Caco-2 (cell line): ENCODE results near the gene BCL3. TPM values are rescaled to one million over a fixed set of nuclear protein-coding genes. Genes with fewer than 3 reads are reported as not detected.

Experiments used
- BruUV-seq: library from RNA; stranded (reverse); fragments of 400-500 nt; replicated peaks from 2 replicates; lab custom pipeline; 2021; lab: Mats Ljungman, UMichigan
- CTCF ChIA-PET: fragments of 300-600 bp; sonication (Branson Sonifier 250); formaldehyde crosslinking; loops from one replicate; lab custom pipeline; 2022; ENCODE audit warnings: antibody characterized with exemption; lab: Charles Lee
- POLR2A ChIA-PET: fragments of 300-600 bp; sonication (Branson Sonifier 250); formaldehyde crosslinking; loops from one replicate; lab custom pipeline; 2022; ENCODE audit warnings: antibody characterized with exemption; lab: Charles Lee
- DNase-seq, 2 experiments: peaks; one replicate each; pipeline versions ENCODE4 v3.0.0 to v3.0.0-alpha.2; 2020 to 2022
- H3K27me3 ChIP-seq: replicated peaks from 2 replicates; pipeline ENCODE4 v1.6.0; 2011; ENCODE audit warnings: low read length; ENCODE audit not compliant: control insufficient read depth, insufficient read depth
- H3K36me3 ChIP-seq: 2 replicates; pipeline ENCODE4 v1.5.1; 2011; ENCODE audit warnings: low read length; ENCODE audit not compliant: control insufficient read depth, insufficient read depth
- H3K4me1 ChIP-seq: fragments of 250-450 bp; sonication (Bioruptor Pico); 2 replicates; pipeline ENCODE4 v1.5.1; 2020; ENCODE audit warnings: mild to moderate bottlenecking
- H3K4me3 ChIP-seq: 2 replicates; pipeline ENCODE4 v1.5.1; 2011; ENCODE audit warnings: low read depth, mild to moderate bottlenecking, control low read depth, low read length
- H3K9me3 ChIP-seq: fragments of 250-450 bp; sonication (Bioruptor Pico); 2 replicates; pipeline ENCODE4 v1.5.1; 2020; ENCODE audit warnings: mild to moderate bottlenecking, moderate library complexity
- H3K27ac Mint-ChIP-seq: one replicate; pipeline ENCODE4 v1.8.0; 2022; ENCODE audit warnings: mixed read lengths; ENCODE audit not compliant: unreplicated experiment
- H3K27me3 Mint-ChIP-seq: one replicate; pipeline ENCODE4 v1.8.0; 2022; ENCODE audit warnings: mixed read lengths; ENCODE audit not compliant: insufficient read depth, unreplicated experiment
- H3K36me3 Mint-ChIP-seq: one replicate; pipeline ENCODE4 v1.8.0; 2022; ENCODE audit warnings: mild to moderate bottlenecking, mixed read lengths; ENCODE audit not compliant: insufficient read depth, unreplicated experiment
- H3K4me1 Mint-ChIP-seq: one replicate; pipeline ENCODE4 v1.8.0; 2022; ENCODE audit warnings: low read depth, mixed read lengths; ENCODE audit not compliant: unreplicated experiment
- H3K4me3 Mint-ChIP-seq: one replicate; pipeline ENCODE4 v1.8.0; 2022; ENCODE audit warnings: mild to moderate bottlenecking, moderate library complexity, mixed read lengths; ENCODE audit not compliant: unreplicated experiment
- H3K9me3 Mint-ChIP-seq: one replicate; pipeline ENCODE4 v1.8.0; 2022; ENCODE audit warnings: mixed read lengths; ENCODE audit not compliant: unreplicated experiment
- intact Hi-C: fragments of 100-400 bp; cut with micrococcal nuclease; formaldehyde crosslinking; loops from one replicate; pipeline ENCODE4 v1.10.0; 2022; ENCODE audit not compliant: unreplicated experiment
- total RNA-seq: library from RNA; stranded (reverse); gene quantifications from 2 replicates; pipeline ENCODE4 v1.2.3, GENCODE V29; 2022
- TF ChIP-seq, protein P1 (sequence below), 2 experiments: fragments of 200-600 bp in 1 of 2; IDR thresholded peaks; 1 replicate in 1 of 2; 2 replicates in 1 of 2; pipeline versions ENCODE4 v1.5.1 to v1.8.0; 2011 to 2022; ENCODE audit warnings: antibody characterized with exemption in 1 of 2, control low read depth in 1 of 2, inconsistent platforms in 1 of 2, low read depth in 1 of 2, low read length in 1 of 2, mild to moderate bottlenecking in 1 of 2, moderate library complexity in 1 of 2; ENCODE audit not compliant: insufficient read depth in 1 of 2, severe bottlenecking in 1 of 2, unreplicated experiment in 1 of 2

Gene BCL3
- total RNA-seq, 1 experiment from 2014 or later = 15.5 TPM

DNA sequence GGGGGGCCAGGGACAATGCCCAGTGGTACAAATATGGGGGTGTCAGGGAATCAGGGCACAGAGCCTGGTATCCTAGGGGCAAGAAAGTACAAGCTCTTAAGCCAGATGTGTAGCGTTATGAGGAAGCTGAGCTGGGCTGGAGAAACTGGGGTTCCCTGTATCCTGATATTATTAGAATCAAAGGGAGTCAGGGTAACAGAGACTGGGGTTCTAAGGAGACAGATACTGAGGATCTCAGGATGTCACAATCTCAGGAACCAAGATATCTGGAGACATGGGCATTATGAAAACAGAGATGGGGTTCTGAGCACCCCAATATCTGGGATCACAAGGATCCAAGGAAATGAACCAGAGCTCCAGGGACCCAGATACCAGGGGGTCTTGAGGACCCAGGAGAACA, 784 bp downstream of the BCL3 start:
- CTCF ChIA-PET = interaction anchor here (0.5 to 1.6 kb wide), 5 partner anchors 19 to 61 kb away, joined by 3 to 7 read pairs (median 3); no protein-coding TSS in a partner anchor
- intact Hi-C loops = no loop called here
- BruUV-seq = TSS peak; percentile 52

DNA sequence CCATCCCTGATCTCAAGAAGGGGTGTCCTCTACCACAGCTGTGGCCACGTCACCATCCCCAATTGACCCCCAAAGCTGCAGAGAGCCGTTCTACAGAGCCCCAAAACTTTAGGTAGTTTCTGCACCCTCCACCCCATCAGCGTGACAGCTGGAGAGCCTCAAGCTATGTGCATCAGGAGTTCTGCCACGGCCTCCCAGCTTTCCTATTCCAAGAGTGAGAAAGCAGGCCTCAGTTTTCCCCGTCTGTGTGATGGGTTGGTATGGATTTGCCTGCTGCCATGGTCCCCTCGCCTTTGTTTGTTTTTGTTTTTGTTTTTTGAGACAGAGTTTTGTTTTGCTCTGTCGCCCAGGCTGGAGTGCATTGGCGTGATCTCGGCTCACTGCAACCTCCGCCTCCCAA, 1.5 kb downstream of the BCL3 start:
- Histone ChIP-seq H3K4me3 (peak overlapping the region; percentile 61; the same call in 1 of the 2 replicates), H3K9me3 (no peaks in the 10 kb centered on the region), H3K27me3 (no peaks in the 10 kb centered on the region), H3K36me3 (peaks cover 1% of the 10 kb centered on the region; the same call in 1 of the 2 replicates), H3K4me1 (peaks cover 42% of the 10 kb centered on the region)
- intact Hi-C loops = no loop called here
- H3K4me1 Mint-ChIP-seq = peaks cover 20% of the 10 kb centered on the region
- peak overlapping the region; percentile 72 for H3K4me3 Mint-ChIP-seq
- peak overlapping the region; percentile 48 for H3K27ac Mint-ChIP-seq
- no peaks in the 10 kb centered on the region for H3K27me3 Mint-ChIP-seq
- no TSS peak for BruUV-seq
- DNase-seq = no peak
- H3K9me3 Mint-ChIP-seq = no peaks in the 10 kb centered on the region
- TF ChIP-seq, protein P1, sequence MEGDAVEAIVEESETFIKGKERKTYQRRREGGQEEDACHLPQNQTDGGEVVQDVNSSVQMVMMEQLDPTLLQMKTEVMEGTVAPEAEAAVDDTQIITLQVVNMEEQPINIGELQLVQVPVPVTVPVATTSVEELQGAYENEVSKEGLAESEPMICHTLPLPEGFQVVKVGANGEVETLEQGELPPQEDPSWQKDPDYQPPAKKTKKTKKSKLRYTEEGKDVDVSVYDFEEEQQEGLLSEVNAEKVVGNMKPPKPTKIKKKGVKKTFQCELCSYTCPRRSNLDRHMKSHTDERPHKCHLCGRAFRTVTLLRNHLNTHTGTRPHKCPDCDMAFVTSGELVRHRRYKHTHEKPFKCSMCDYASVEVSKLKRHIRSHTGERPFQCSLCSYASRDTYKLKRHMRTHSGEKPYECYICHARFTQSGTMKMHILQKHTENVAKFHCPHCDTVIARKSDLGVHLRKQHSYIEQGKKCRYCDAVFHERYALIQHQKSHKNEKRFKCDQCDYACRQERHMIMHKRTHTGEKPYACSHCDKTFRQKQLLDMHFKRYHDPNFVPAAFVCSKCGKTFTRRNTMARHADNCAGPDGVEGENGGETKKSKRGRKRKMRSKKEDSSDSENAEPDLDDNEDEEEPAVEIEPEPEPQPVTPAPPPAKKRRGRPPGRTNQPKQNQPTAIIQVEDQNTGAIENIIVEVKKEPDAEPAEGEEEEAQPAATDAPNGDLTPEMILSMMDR (IDR thresholded peaks at IDR 0.05; ENCODE audit: insufficient read depth in 1 of 2, low read depth in 1 of 2, low read length in 1 of 2, severe bottlenecking in 1 of 2, unreplicated experiment in 1 of 2) = no peak
- CTCF ChIA-PET = interaction anchor here (1.0 to 1.6 kb wide), 2 partner anchors 24 to 26 kb away, joined by 3 to 7 read pairs; no protein-coding TSS in a partner anchor
- POLR2A ChIA-PET = no interaction called here
- H3K36me3 Mint-ChIP-seq = peaks cover 28% of the 10 kb centered on the region

More for the DNA sequence above, 784 bp downstream of the BCL3 start:
- no peaks in the 10 kb centered on the region for H3K27me3 ChIP-seq
- H3K36me3 ChIP-seq = no peaks in the 10 kb centered on the region; the same call in 1 of the 2 replicates
- H3K4me1 Mint-ChIP-seq = peaks cover 20% of the 10 kb centered on the region
- H3K9me3 ChIP-seq = no peaks in the 10 kb centered on the region
- peak overlapping the region; percentile 61 for H3K4me3 ChIP-seq
- H3K4me1 ChIP-seq = peaks cover 42% of the 10 kb centered on the region
- POLR2A ChIA-PET = interaction anchor here (0.9 kb wide), 1 partner anchor 25 kb away, joined by 4 read pairs; no protein-coding TSS in a partner anchor
- no peaks in the 10 kb centered on the region for H3K27me3 Mint-ChIP-seq
- H3K27ac Mint-ChIP-seq = peak overlapping the region; percentile 48
- DNase-seq = no peak
- TF ChIP-seq, protein P1 (IDR thresholded peaks at IDR 0.05; ENCODE audit: insufficient read depth in 1 of 2, low read depth in 1 of 2, low read length in 1 of 2, severe bottlenecking in 1 of 2, unreplicated experiment in 1 of 2) = no peak
- no peaks in the 10 kb centered on the region for H3K9me3 Mint-ChIP-seq
- H3K36me3 Mint-ChIP-seq = peaks cover 28% of the 10 kb centered on the region
- H3K4me3 Mint-ChIP-seq = peak overlapping the region; percentile 72

DNA sequence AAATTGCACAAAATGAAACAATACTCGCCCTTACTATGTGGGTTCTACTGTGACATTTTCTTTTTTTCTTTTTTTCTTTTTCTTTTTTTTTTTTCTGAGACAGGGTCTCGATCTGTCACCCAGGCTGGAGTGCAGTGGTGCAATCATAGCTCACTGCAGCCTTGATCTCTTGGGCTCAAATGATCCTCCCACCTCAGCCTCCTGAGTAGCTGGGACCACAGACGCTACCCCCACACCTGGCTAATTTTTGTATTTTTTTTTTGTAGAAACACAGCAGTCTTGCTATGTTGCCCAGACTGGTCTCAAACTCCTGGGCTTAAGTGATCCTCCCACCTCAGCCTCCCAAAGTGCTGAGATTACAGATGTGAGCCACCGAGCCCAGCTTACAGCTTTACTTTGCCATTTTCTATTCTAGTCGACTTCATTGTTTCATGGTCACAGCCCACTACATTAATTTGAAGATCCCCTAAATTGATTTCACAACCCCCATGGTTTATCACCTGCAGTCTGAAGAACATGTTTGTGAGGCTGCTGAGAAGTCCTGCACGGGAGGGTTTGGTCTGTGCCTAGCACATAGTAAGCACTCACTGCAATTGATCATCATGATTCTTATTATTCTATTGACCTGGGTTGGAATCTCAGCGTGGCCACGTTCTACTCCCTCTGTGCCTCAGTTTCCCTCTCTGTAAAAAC, 3.8 kb downstream of the BCL3 start:
- Histone ChIP-seq H3K36me3 (peaks cover 1% of the 10 kb centered on the region; the same call in 1 of the 2 replicates), H3K4me3 (no peak overlapping the region), H3K27me3 (no peaks in the 10 kb centered on the region), H3K9me3 (no peaks in the 10 kb centered on the region), H3K4me1 (peaks cover 28% of the 10 kb centered on the region)
- peaks cover 5% of the 10 kb centered on the region for H3K4me1 Mint-ChIP-seq
- no peak for DNase-seq
- peaks cover 38% of the 10 kb centered on the region for H3K36me3 Mint-ChIP-seq
- ChIA-PET POLR2A (no interaction called here), CTCF (interaction anchor here (2.5 kb wide), 1 partner anchor 28 kb away, joined by 8 read pairs; no protein-coding TSS in a partner anchor)
- H3K4me3 Mint-ChIP-seq = no peak overlapping the region
- TF ChIP-seq, protein P1 (IDR thresholded peaks at IDR 0.05; ENCODE audit: insufficient read depth in 1 of 2, low read depth in 1 of 2, low read length in 1 of 2, severe bottlenecking in 1 of 2, unreplicated experiment in 1 of 2) = no peak
- intact Hi-C loops = no loop called here
- H3K9me3 Mint-ChIP-seq = no peaks in the 10 kb centered on the region
- no peak overlapping the region for H3K27ac Mint-ChIP-seq
- BruUV-seq = TSS peak; percentile 4
- no peaks in the 10 kb centered on the region for H3K27me3 Mint-ChIP-seq
